ENCODE data around the gene SNX9. TPM values are rescaled to one million over a fixed set of nuclear protein-coding genes. Genes with fewer than 3 reads are reported as not detected.
"Not testable (repeated sequence)": the region's sequence is repeated elsewhere in the genome, so short reads cannot be mapped to it uniquely, and the experiment has no call there.

SNX9 gene
- total RNA-seq, 8 experiments from 2014 or later = 8.5 to 32.0 (median 13.7) TPM

GRCh38 chr6:157789861-157790260 lies 33.2 kb upstream of the SNX9 start:
- ATAC-seq (replicated peaks in 6 of 8) = peak in 1 of 8 experiments; percentile 44
- 30 to 100% (median 84%) methylated on average over 2 to 12 of the region's 15 CpGs; no CpG with 5 or more reads in 1 of the 10 experiments for WGBS, 10 experiments
- Histone ChIP-seq H3K27ac (no peak overlapping the region), H3K4me3 (no peak overlapping the region), H3K4me1 (replicated peaks in 1 of 2) (no peaks in the 10 kb centered on the region)
- in situ Hi-C loops (cut with MboI; ENCODE audit: low pct_unique_long_range_greater_than_20kb in 2 of 9, low sequenced_read_pairs in 9 of 9, unreplicated experiment in 9 of 9) = no loop called here

- Histone ChIP-seq H3K4me3 (no peak overlapping the region), H3K4me1 (replicated peaks in 1 of 2) (no peaks in the 10 kb centered on the region), H3K27ac (no peak overlapping the region)
- in situ Hi-C loops (cut with MboI; ENCODE audit: low pct_unique_long_range_greater_than_20kb in 2 of 9, low sequenced_read_pairs in 9 of 9, unreplicated experiment in 9 of 9) = no loop called here
- whole genome bisulfite sequencing, 10 experiments = 0 to 100% (median 74%) methylated on average over 1 to 4 of the region's 4 CpGs; no CpG with 5 or more reads in 1 of the 10 experiments
- no peak for ATAC-seq (replicated peaks in 6 of 8)
These were observed 32.4 kb upstream of the SNX9 start for GRCh38 chr6:157790548-157791160.

GRCh38 chr6:157791450-157791849 lies 31.6 kb upstream of the SNX9 start:
- in situ Hi-C loops (cut with MboI; ENCODE audit: low pct_unique_long_range_greater_than_20kb in 2 of 9, low sequenced_read_pairs in 9 of 9, unreplicated experiment in 9 of 9) = no loop called here
- H3K4me1 ChIP-seq (replicated peaks in 1 of 2) = no peaks in the 10 kb centered on the region
- WGBS, 10 experiments = 50 to 100% (median 82%) methylated on average over 1 to 2 of the region's 2 CpGs; no CpG with 5 or more reads in 4 of the 10 experiments
- no peak overlapping the region for H3K27ac ChIP-seq
- no peak overlapping the region for H3K4me3 ChIP-seq
- no peak for ATAC-seq (replicated peaks in 6 of 8)

GRCh38 chr6:157792671-157793070 lies 30.4 kb upstream of the SNX9 start:
- ATAC-seq (replicated peaks in 6 of 8) = no peak
- in situ Hi-C loops (cut with MboI; ENCODE audit: low pct_unique_long_range_greater_than_20kb in 2 of 9, low sequenced_read_pairs in 9 of 9, unreplicated experiment in 9 of 9) = no loop called here
- no peak overlapping the region for H3K27ac ChIP-seq
- no peak overlapping the region for H3K4me3 ChIP-seq
- 20 to 80% (median 55%) methylated on average over 1 to 2 of the region's 2 CpGs; no CpG with 5 or more reads in 4 of the 10 experiments for whole genome bisulfite sequencing, 10 experiments
- no peaks in the 10 kb centered on the region for H3K4me1 ChIP-seq (replicated peaks in 1 of 2)

- H3K4me3 ChIP-seq; H3K27ac ChIP-seq; ATAC-seq (replicated peaks in 6 of 8); in situ Hi-C loops (cut with MboI; ENCODE audit: low pct_unique_long_range_greater_than_20kb in 2 of 9, low sequenced_read_pairs in 9 of 9, unreplicated experiment in 9 of 9); H3K4me1 ChIP-seq (replicated peaks in 1 of 2): not testable (repeated sequence)
- WGBS, 10 experiments = 60 to 100% (median 84%) methylated on average over 1 to 5 of the region's 5 CpGs; no CpG with 5 or more reads in 1 of the 10 experiments
These were observed 29.0 kb upstream of the SNX9 start for GRCh38 chr6:157794012-157794411.

GRCh38 chr6:157795841-157796240 lies 27.2 kb upstream of the SNX9 start:
- H3K4me1 ChIP-seq (replicated peaks in 1 of 2) = no peaks in the 10 kb centered on the region
- in situ Hi-C loops (cut with MboI; ENCODE audit: low pct_unique_long_range_greater_than_20kb in 2 of 9, low sequenced_read_pairs in 9 of 9, unreplicated experiment in 9 of 9) = no loop called here
- WGBS, 10 experiments = 71 to 85% (median 81%) methylated on average over 1 to 6 of the region's 6 CpGs; no CpG with 5 or more reads in 1 of the 10 experiments
- H3K4me3 ChIP-seq = no peak overlapping the region
- ATAC-seq (replicated peaks in 6 of 8) = no peak
- H3K27ac ChIP-seq = no peak overlapping the region

GRCh38 chr6:157798851-157799250 lies 24.2 kb upstream of the SNX9 start:
- ATAC-seq (replicated peaks in 6 of 8) = no peak
- Histone ChIP-seq H3K27ac (no peak overlapping the region), H3K4me3 (no peak overlapping the region), H3K4me1 (replicated peaks in 1 of 2) (no peaks in the 10 kb centered on the region)
- in situ Hi-C loops (cut with MboI; ENCODE audit: low pct_unique_long_range_greater_than_20kb in 2 of 9, low sequenced_read_pairs in 9 of 9, unreplicated experiment in 9 of 9) = no loop called here
- WGBS, 10 experiments = 82 to 100% (median 90%) methylated on average over 1 to 5 of the region's 6 CpGs; no CpG with 5 or more reads in 2 of the 10 experiments

- in situ Hi-C loops (cut with MboI; ENCODE audit: low pct_unique_long_range_greater_than_20kb in 2 of 9, low sequenced_read_pairs in 9 of 9, unreplicated experiment in 9 of 9); H3K4me3 ChIP-seq; H3K4me1 ChIP-seq (replicated peaks in 1 of 2); ATAC-seq (replicated peaks in 6 of 8); H3K27ac ChIP-seq: not testable (repeated sequence)
- 33 to 92% (median 63%) methylated on average over 1 to 3 of the region's 3 CpGs; no CpG with 5 or more reads in 3 of the 10 experiments for WGBS, 10 experiments
These were observed 23.5 kb upstream of the SNX9 start for GRCh38 chr6:157799561-157799960.

GRCh38 chr6:157800420-157801237 lies 22.4 kb upstream of the SNX9 start:
- Histone ChIP-seq H3K4me1 (replicated peaks in 1 of 2) (no peaks in the 10 kb centered on the region), H3K27ac (no peak overlapping the region), H3K4me3 (no peak overlapping the region)
- WGBS, 10 experiments = 49 to 87% (median 75%) methylated on average over 1 to 6 of the region's 6 CpGs
- ATAC-seq (replicated peaks in 6 of 8) = peak in 4 of 8 experiments; percentile 18 to 76 (median 37)
- in situ Hi-C loops (cut with MboI; ENCODE audit: low pct_unique_long_range_greater_than_20kb in 2 of 9, low sequenced_read_pairs in 9 of 9, unreplicated experiment in 9 of 9) = no loop called here

- H3K4me3 ChIP-seq = no peak overlapping the region
- 40 to 93% (median 87%) methylated on average over 1 to 11 of the region's 11 CpGs for WGBS, 10 experiments
- peak in 1 of 8 experiments; percentile 22 for ATAC-seq (replicated peaks in 6 of 8)
- no peak overlapping the region for H3K27ac ChIP-seq
- H3K4me1 ChIP-seq (replicated peaks in 1 of 2) = no peaks in the 10 kb centered on the region
- in situ Hi-C loops (cut with MboI; ENCODE audit: low pct_unique_long_range_greater_than_20kb in 2 of 9, low sequenced_read_pairs in 9 of 9, unreplicated experiment in 9 of 9) = no loop called here
These were observed 18.4 kb upstream of the SNX9 start for GRCh38 chr6:157804448-157805327.

- ATAC-seq (replicated peaks in 6 of 8) = no peak
- 11 to 80% (median 63%) methylated on average over 1 to 3 of the region's 3 CpGs; no CpG with 5 or more reads in 1 of the 10 experiments for WGBS, 10 experiments
- no peaks in the 10 kb centered on the region for H3K4me1 ChIP-seq (replicated peaks in 1 of 2)
- in situ Hi-C loops (cut with MboI; ENCODE audit: low pct_unique_long_range_greater_than_20kb in 2 of 9, low sequenced_read_pairs in 9 of 9, unreplicated experiment in 9 of 9) = no loop called here
- H3K4me3 ChIP-seq = no peak overlapping the region
- no peak overlapping the region for H3K27ac ChIP-seq
These were observed 16.8 kb upstream of the SNX9 start for GRCh38 chr6:157806131-157806855.

GRCh38 chr6:157806856-157807215 lies 16.2 kb upstream of the SNX9 start:
- ATAC-seq (replicated peaks in 6 of 8) = no peak
- Histone ChIP-seq H3K27ac (no peak overlapping the region), H3K4me3 (no peak overlapping the region), H3K4me1 (replicated peaks in 1 of 2) (no peaks in the 10 kb centered on the region)
- 81 to 95% (median 90%) methylated on average over 3 of the region's 3 CpGs; no CpG with 5 or more reads in 4 of the 10 experiments for WGBS, 10 experiments
- in situ Hi-C loops (cut with MboI; ENCODE audit: low pct_unique_long_range_greater_than_20kb in 2 of 9, low sequenced_read_pairs in 9 of 9, unreplicated experiment in 9 of 9) = no loop called here
